ENCODE data around the gene GPS1.

- no peak for TF ChIP-seq POLR2A (IDR thresholded peaks at IDR 0.05)
- TF ChIP-seq, protein P1, sequence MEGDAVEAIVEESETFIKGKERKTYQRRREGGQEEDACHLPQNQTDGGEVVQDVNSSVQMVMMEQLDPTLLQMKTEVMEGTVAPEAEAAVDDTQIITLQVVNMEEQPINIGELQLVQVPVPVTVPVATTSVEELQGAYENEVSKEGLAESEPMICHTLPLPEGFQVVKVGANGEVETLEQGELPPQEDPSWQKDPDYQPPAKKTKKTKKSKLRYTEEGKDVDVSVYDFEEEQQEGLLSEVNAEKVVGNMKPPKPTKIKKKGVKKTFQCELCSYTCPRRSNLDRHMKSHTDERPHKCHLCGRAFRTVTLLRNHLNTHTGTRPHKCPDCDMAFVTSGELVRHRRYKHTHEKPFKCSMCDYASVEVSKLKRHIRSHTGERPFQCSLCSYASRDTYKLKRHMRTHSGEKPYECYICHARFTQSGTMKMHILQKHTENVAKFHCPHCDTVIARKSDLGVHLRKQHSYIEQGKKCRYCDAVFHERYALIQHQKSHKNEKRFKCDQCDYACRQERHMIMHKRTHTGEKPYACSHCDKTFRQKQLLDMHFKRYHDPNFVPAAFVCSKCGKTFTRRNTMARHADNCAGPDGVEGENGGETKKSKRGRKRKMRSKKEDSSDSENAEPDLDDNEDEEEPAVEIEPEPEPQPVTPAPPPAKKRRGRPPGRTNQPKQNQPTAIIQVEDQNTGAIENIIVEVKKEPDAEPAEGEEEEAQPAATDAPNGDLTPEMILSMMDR (IDR thresholded peaks at IDR 0.05 in 8 of 11, conservative IDR thresholded peaks at IDR 0.05 in 3 of 11) = no peak
- TF ChIP-seq POLR2AphosphoS5 (IDR thresholded peaks at IDR 0.05) = no peak
Measured at GRCh38 chr17:82081546-82081945, 29.8 kb downstream of the GPS1 start.

Measured in spleen (tissue), 7 donors.